Ramos (cell line): ENCODE results near the gene DUSP22.
"Not testable (repeated sequence)": the region's sequence is repeated elsewhere in the genome, so short reads cannot be mapped to it uniquely, and the experiment has no call there.

Source experiments
- in situ Hi-C: fragments of 300-500 bp; cut with MboI; formaldehyde crosslinking; loops from one replicate; pipeline ENCODE4 v1.14.3; 2022; ENCODE audit warnings: low sequenced_read_pairs; ENCODE audit not compliant: unreplicated experiment

DUSP22 gene

DNA sequence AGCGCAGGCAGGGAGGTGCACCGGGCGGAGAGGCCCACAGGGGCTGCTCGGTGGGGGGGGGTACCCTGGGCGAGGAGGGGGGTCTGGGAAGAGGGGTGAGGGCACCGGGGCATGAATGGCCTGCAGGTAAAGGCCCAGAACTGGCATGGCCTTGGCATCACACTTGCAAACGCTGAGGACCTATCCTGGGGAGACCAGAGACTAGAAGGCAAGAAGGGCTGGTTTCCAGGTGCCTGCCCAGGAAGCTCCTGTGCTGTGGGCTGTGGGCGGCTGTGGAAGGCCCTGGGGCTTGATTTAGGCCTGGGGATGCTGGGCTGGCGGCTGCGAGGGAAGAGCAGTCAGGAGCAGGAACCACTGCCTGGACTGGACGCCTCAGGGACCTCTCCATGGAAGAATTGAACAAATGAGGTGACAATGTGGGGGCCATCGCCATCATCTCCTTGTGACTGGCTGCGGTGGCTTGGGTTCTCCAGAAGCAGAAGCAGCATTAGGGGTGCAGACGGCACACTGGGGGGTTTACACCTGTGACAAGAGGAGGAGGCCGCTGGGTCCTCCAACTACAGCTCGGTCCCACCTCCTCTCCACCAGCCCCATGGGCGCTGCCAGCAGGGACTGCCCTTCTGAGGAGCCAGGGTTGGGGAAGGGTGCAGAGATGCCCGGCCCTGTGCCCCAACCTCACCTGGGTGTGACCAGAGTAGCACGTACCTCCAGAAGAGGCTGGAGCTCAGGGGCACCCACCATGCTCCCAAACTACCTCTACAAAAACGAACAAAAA lies 67.2 kb downstream of the DUSP22 start:
- in situ Hi-C loops, result loop anchor here (5.0 kb wide), 1 partner anchor 62 kb away; no protein-coding TSS in a partner anchor

GRCh38 chr6:360349-360748 lies 68.1 kb downstream of the DUSP22 start:
- in situ Hi-C loops, result loop anchor here (5.0 kb wide), 1 partner anchor 63 kb away; no protein-coding TSS in a partner anchor

DNA sequence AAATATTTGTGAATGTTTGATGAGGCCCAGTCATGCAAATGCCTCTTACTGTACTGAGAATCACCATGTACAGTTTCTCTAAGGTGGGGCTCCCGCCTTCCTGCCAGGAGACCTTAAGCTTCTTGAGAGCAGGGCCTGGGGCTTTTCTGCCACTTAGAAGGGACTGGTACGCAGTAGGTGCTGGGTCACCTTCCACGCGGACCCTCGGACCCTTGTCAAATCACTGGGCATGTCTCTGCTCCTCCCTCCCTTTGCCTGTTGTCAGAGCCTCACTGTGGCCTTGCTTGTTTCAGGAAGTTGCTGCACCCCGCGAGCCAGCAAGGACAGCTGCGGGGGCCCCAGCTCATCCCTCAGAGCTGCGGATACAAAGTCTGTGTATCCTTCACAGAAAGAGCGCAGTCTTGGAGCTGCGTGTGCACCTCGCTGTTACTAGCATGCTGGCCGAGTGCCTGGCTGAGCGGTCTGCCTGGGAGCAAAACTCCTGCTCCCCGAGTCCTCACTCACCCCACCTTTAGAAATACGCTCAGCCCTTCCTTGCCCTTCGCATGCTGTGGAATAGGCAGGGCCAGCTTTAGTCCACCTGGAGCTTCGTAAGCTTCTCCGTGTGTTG lies 68.6 kb downstream of the DUSP22 start:
- in situ Hi-C loops, result loop anchor here (5.0 kb wide), 1 partner anchor 64 kb away; no protein-coding TSS in a partner anchor

DNA sequence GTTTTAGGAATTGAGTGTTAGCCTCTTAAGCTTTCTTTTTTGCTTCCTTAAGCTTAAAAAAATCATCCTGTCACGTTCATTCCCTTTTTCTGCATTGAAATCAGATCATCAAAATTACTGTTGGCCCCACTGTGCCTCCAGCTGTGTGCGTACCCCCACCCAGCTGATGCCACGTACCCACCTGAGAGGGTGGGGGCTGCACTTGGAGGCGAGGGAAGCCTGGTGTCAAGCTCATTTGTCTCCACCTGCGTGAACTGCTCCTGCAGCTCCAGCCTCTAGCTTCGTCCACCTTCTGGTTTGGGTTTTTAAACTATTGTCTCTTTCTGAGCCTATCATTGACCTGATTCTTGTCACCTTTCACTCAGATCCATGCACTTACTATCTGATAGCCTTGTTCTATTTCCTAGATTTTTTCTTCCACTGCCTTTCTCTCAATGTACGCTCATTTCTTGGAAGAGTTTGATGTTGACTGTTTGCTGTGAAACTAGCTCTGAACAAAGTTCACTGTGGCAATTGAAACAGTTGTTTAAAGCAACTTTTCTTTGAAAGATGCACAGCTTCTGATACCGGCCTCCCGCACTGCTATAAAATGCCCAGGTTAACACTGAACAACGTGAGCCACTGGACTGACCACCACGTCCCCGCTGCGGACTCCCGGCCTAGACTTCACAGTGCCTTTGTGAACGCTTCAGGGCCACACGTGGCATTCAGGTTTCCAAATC lies 69.3 kb downstream of the DUSP22 start:
- in situ Hi-C loops, result loop anchor here (5.0 kb wide), 1 partner anchor 64 kb away; no protein-coding TSS in a partner anchor

- in situ Hi-C loops, result loop anchor here (5.0 kb wide), 1 partner anchor 65 kb away; no protein-coding TSS in a partner anchor
These were observed 70.1 kb downstream of the DUSP22 start for GRCh38 chr6:362231-362923.

DNA sequence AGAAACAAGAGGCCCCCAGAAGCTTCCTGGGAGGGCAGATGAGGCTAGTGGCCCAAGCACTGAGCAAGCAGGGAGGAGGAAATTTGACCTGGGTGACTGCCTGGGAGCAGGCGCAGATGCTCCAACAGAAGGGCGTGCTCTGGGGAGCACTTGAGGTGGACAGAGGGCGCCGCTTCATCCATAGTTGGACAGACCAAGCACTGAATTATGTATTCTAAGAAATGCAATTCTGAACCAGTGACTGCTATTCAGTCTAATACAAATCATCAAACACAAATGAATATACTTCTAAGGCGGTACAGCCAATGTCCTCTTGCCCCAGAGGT lies 70.6 kb downstream of the DUSP22 start:
- in situ Hi-C loops, result loop anchor here (5.0 kb wide), 1 partner anchor 66 kb away; no protein-coding TSS in a partner anchor

GRCh38 chr6:363291-363690 lies 71.0 kb downstream of the DUSP22 start:
- in situ Hi-C loops, result loop anchor here (5.0 kb wide), 1 partner anchor 66 kb away; no protein-coding TSS in a partner anchor

- in situ Hi-C loops, result loop anchor here (5.0 kb wide), 1 partner anchor 67 kb away; no protein-coding TSS in a partner anchor
These were observed 71.6 kb downstream of the DUSP22 start for GRCh38 chr6:363909-364308.

DNA sequence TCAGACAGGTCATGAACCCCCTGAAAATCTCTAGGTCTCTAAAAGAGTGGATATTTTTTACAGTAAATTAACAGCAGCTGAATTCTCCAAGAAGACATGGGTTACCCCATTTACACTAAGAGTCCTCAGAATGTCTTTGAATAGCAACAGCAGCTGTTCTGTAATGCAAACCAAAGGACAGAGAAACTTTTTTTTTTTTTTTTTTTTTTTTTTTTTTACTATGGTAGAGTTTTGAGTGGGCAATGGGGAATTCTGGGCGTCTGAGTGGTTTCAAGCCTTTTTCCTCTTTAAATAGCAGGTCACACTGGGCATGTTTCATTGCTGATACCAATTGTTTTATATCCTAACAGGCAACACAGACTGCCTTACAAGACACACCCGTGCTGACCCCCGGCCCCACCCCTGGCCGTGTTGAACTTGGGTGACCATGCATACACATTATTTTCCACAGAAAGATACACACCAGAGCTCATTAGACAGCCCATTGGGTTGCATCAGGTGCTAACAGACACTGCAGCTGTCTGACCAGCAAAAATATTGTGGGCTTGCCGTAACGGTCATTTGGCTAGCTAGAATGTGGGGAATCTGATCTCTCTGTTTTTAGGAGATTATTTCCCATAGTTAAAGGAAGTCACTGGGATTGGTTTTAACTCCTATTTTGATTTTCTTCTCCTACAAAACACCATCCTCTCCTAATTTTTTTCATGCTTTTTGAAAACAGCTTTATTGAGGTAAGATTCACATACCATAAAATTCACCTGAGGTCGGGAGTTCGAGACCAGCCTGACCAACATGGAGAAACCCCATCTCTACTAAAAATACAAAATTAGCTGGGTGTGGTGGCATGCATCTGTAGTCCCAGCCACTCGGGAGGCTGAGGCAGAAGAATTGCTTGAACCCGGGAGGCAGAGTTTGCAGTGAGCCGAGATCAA lies 72.6 kb downstream of the DUSP22 start:
- in situ Hi-C loops, result loop anchor here (5.0 kb wide), 1 partner anchor 68 kb away; no protein-coding TSS in a partner anchor

DNA sequence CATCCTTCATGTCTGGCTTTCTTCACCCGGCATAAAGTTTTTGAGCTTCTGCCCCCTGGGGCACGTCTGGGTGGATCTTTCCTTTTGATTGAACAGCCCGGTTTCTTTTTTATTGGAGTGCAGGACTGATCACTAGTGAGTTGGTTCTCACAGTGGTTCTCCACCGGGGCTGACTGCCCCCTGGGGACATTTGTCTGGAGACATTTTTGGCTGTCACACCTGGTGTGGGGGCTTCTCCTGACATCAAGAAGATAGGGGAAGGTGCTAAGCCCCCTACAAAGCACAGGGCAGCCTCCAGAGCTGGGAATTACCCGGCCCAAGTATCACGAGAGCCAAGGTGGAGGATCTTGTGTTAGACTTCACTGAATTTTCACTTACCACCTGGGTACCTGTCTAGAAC lies 73.5 kb downstream of the DUSP22 start:
- in situ Hi-C loops, result no loop called here

- in situ Hi-C loops, result no loop called here
These were observed 74.4 kb downstream of the DUSP22 start for GRCh38 chr6:366389-367297.

GRCh38 chr6:367298-367794 lies 75.1 kb downstream of the DUSP22 start:
- in situ Hi-C loops, result no loop called here

DNA sequence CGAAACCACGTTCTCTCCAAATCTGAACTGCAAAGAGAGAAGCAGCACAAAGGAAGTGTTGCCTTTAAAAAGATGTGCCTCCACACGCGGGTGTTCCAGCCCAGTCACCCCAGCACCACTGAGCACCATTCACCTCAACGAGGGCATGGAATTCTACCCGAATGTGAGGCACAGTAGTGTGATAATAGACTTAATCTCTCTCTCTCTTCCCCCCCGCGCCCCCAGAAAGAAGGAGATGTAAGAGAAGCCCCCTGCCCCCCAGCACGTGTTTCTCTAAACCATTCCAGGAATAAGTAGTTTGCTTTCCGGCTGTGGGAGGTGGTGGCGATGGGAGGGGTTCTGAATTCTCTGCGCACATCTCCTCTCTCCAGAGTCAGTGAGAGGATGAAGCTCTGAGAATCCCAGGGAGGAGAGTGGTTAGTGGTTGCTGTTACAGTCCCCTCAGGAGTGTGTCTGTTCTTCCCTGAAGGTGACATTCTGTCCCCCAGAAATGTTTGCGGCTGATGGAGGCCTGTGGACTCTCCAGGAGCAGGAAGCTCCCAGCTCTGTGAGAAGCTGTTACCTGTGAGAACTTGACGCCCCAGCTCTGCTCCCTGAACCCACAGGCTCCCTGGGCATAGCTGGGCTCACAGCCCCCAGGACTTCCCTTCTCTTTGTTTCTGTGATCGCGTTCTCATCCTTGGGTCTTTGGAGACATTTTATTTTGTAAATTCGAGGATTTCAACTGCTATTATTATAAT lies 75.8 kb downstream of the DUSP22 start:
- in situ Hi-C loops, result no loop called here

DNA sequence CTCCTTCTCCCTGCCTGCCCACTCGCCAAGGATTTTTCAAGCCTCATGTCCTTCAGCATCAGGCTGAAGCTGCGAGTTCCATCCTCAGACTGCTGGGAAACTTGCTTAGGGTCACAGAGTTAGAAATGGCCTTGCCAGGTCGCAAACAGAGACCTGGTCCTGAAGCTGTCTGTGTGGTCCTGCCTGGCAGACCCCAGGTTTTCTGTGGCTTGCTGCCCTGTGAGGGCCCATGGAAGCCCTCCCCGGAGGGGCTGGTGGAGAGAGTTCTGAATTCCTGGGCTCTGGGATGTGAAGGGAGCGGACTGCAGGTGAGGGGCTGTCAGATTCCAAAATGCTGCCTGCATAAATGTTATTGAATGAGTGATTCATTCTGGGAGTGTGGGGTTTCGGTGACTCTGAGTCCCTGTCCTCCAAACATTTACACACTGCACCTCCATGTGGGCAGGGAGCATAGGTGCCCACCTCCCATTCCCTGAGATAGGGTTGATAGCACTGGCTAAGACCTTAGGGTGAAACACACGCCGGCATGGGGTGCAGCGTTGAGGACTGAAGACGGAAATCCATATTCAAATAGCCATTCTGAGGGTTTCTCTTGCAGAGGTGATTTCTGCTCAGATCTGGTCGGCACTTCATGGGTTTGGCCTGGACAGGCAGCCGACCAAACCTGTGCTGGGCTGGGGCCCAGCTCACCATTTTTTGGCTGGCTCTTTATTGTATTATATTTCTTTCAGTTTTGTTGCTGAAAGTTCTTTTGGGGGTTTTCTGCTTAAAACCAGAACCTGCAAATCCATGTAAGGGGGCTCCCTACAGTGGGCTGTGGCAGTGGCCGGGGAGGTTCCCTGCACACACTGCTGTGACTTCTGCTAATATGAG lies 77.5 kb downstream of the DUSP22 start:
- in situ Hi-C loops, result no loop called here

DNA sequence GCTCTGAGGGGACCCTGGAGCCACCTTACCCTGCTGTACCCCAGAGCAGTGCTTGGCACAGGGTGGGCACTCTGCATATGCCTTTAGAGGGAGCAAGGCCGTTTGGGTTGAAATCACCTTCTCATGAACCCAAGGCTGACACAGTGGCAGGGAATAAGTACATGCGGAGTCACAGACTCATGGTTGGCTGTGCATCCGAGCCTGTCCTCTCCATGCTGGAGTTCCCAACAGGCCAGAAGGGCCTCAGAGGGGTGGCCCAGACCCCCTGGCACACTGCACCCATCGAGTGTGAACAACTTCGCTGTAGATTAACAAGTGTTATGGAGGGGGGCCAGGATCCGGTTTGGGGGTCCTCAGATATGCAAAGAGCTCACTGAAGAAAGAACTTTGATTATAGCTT lies 78.3 kb downstream of the DUSP22 start:
- in situ Hi-C loops, result no loop called here

DNA sequence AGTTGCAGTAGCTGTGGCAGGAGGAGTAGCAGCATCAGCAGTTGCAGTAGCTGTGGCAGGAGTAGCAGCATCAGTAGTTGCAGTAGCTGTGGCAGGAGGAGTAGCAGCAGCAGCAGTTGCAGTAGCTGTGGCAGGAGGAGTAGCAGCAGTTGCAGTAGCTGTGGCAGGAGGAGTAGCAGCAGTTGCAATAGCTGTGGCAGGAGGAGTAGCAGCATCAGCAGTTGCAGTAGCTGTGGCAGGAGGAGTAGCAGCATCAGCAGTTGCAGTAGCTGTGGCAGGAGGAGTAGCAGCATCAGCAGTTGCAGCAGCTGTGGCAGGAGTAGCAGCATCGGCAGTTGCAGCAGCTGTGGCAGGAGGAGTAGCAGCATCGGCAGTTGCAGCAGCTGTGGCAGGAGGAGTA lies 79.6 kb downstream of the DUSP22 start:
- in situ Hi-C loops, result not testable (repeated sequence)
